ENCODE data around the gene JUN.

Gene JUN

DNA sequence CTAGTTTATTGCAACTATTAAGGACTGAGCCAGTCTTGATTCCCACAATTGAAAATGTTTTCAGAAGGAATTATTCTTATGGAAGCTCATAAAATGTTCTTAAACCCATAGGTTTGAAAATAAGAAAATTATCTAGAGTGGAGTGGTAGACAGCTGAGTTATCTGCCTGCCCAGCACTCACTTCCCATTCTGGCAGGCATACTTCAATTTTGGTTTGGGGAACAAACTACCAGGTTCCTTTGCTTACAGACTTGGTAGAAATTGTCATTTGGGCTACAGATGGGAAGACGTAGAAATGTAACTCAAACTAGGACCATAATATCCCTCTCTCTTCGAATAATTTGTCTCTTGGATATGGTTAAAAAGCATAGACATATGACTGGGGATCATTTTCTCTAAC is 18.4 kb downstream of the JUN start:
- TF ChIP-seq, protein P1, sequence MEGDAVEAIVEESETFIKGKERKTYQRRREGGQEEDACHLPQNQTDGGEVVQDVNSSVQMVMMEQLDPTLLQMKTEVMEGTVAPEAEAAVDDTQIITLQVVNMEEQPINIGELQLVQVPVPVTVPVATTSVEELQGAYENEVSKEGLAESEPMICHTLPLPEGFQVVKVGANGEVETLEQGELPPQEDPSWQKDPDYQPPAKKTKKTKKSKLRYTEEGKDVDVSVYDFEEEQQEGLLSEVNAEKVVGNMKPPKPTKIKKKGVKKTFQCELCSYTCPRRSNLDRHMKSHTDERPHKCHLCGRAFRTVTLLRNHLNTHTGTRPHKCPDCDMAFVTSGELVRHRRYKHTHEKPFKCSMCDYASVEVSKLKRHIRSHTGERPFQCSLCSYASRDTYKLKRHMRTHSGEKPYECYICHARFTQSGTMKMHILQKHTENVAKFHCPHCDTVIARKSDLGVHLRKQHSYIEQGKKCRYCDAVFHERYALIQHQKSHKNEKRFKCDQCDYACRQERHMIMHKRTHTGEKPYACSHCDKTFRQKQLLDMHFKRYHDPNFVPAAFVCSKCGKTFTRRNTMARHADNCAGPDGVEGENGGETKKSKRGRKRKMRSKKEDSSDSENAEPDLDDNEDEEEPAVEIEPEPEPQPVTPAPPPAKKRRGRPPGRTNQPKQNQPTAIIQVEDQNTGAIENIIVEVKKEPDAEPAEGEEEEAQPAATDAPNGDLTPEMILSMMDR (IDR thresholded peaks at IDR 0.05; ENCODE audit: unreplicated experiment in 3 of 3) = no peak
- H3K27ac Mint-ChIP-seq = no peak overlapping the region
- H3K9me3 Mint-ChIP-seq = no peaks in the 10 kb centered on the region
- H3K27me3 Mint-ChIP-seq (ENCODE audit: low read depth) = peaks cover 12% of the 10 kb centered on the region
- H3K36me3 Mint-ChIP-seq (ENCODE audit: low read depth) = no peaks in the 10 kb centered on the region
- H3K4me3 Mint-ChIP-seq = no peak overlapping the region
- no peaks in the 10 kb centered on the region for H3K4me1 Mint-ChIP-seq

DNA sequence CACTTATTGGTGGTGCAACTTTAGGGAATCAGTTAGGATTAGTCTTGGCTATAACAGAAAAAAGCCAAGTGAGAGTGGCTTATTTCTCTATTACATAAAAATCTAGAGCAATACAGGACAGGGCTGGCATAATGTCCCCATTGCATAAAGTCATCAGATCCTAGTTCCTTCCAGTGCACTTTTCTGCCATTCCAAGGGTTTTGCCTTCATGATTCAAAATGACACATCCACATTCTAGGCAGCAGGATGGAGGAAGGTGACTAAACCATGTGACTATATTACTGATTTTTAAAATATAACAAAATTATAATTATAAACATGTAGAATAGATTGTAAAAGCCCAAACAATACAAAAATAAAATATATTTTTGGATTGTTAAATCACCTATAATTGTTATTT is 18.8 kb downstream of the JUN start:
- TF ChIP-seq, protein P1 (IDR thresholded peaks at IDR 0.05; ENCODE audit: unreplicated experiment in 3 of 3) = no peak
- Mint-ChIP-seq H3K4me3 (no peak overlapping the region), H3K36me3 (ENCODE audit: low read depth) (no peaks in the 10 kb centered on the region), H3K27ac (no peak overlapping the region), H3K9me3 (no peaks in the 10 kb centered on the region), H3K4me1 (no peaks in the 10 kb centered on the region), H3K27me3 (ENCODE audit: low read depth) (peaks cover 12% of the 10 kb centered on the region)

DNA sequence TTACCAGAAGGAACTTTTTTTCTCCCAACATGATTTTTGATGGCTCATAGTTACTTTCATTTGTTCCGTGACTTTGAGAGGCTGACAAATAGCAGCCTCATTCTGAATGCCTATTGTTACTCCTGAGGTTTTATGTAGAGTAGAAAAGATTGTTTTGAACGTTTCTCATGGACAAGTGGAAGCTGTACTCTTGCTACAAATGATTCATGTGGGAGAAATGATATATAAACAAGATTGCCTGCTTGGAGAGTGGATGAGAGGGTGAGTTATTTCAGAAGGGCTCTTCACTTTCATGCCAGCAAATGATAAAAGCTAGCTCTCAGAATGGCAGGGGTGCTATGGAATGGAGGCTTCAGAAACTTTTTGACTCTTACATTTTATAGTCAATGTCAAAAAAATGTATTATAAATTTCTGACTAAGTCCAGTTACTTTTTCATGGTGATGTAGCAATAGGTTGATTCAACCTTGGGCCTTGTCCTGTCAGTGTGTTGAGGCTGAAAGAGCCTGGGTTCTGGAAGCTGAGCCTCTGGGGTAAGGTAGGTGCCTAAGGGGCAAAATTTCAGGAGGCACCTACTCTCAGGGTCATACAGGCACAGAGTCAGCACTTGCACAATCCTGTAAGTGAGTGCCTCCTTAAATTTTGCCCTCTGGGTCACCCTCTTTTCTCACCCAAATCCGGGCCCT is 19.4 kb downstream of the JUN start:
- no peak overlapping the region for H3K27ac Mint-ChIP-seq
- no peaks in the 10 kb centered on the region for H3K36me3 Mint-ChIP-seq (ENCODE audit: low read depth)
- no peaks in the 10 kb centered on the region for H3K9me3 Mint-ChIP-seq
- H3K4me1 Mint-ChIP-seq = no peaks in the 10 kb centered on the region
- no peak overlapping the region for H3K4me3 Mint-ChIP-seq
- peaks cover 13% of the 10 kb centered on the region for H3K27me3 Mint-ChIP-seq (ENCODE audit: low read depth)
- TF ChIP-seq, protein P1 (IDR thresholded peaks at IDR 0.05; ENCODE audit: unreplicated experiment in 3 of 3) = no peak

DNA sequence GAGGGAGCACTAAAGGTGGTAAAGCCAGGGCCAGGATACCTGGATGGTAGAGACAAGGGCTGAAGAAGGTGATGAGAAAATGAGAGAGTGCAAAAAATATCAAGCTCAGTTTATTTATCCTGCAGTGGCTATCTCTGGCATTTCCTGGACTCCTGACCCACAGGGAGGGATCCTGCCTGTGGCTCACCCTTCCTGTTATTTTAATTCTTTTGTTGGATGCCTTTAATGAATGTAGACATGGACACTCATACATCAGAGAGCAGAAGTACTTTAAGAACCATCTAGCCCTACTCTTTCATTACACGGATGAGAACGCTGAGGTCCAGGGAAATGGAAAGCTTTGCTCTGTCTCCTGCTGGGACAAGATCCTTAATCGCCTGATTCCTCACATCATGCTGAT is 20.6 kb downstream of the JUN start:
- Mint-ChIP-seq H3K27ac (no peak overlapping the region), H3K9me3 (no peaks in the 10 kb centered on the region), H3K4me1 (no peaks in the 10 kb centered on the region), H3K27me3 (ENCODE audit: low read depth) (peaks cover 16% of the 10 kb centered on the region), H3K4me3 (no peak overlapping the region), H3K36me3 (ENCODE audit: low read depth) (no peaks in the 10 kb centered on the region)
- TF ChIP-seq, protein P1 (IDR thresholded peaks at IDR 0.05; ENCODE audit: unreplicated experiment in 3 of 3) = no peak

DNA sequence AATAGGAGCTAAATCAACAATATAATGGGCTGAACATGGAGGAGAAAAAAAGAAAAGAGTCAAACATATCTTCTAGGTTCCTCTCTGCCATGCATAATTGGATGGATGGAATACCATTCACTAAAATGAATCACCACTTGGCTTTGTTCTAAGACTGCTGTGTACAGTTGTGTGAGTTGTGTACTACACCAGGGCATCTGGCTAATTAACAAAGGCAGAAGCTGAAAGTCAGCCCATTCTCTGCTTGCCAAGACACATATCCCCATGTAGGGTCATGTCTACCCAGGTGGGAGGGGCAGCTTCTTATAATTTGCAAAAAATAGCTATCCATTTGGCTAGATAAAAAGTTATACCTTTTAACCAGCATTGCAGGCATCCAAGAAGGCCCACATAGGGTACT is 21.0 kb downstream of the JUN start:
- TF ChIP-seq, protein P1 (IDR thresholded peaks at IDR 0.05; ENCODE audit: unreplicated experiment in 3 of 3) = no peak
- H3K27ac Mint-ChIP-seq = no peak overlapping the region
- no peaks in the 10 kb centered on the region for H3K9me3 Mint-ChIP-seq
- no peak overlapping the region for H3K4me3 Mint-ChIP-seq
- H3K27me3 Mint-ChIP-seq (ENCODE audit: low read depth) = peaks cover 16% of the 10 kb centered on the region
- H3K36me3 Mint-ChIP-seq (ENCODE audit: low read depth) = no peaks in the 10 kb centered on the region
- H3K4me1 Mint-ChIP-seq = no peaks in the 10 kb centered on the region

DNA sequence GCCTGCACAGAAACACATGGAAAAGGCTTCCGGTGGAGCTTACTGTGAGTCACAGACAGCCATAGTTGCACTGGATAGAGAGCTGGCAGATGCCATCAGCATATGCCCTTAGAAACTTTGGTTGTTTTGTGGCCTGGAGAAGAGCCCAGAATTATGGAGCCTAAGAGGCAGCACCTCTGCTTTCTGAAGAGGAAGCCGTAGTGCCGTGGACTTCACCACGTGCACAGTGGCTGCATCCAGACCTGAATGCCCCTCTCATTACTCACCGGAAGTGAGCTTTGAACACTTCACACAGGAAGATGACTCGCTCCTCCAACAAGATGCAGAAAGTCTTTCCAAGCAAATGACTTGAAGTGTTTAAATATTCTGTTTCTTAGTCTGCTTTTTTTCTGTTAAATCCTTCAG is 28.4 kb downstream of the JUN start:
- no peaks in the 10 kb centered on the region for H3K9me3 Mint-ChIP-seq

More for the DNA sequence above, 28.4 kb downstream of the JUN start:
- Mint-ChIP-seq H3K36me3 (ENCODE audit: low read depth) (no peaks in the 10 kb centered on the region), H3K27ac (no peak overlapping the region), H3K27me3 (ENCODE audit: low read depth) (peaks cover 4% of the 10 kb centered on the region), H3K4me1 (peaks cover 6% of the 10 kb centered on the region), H3K4me3 (no peak overlapping the region)
- TF ChIP-seq, protein P1 (IDR thresholded peaks at IDR 0.05; ENCODE audit: unreplicated experiment in 3 of 3) = no peak
